Rectal smooth muscle tissue (tissue), 1 donor: ENCODE measurements around the gene PCDHB5.
A peak's percentile ranks its signal among the peaks of the same experiment; 100 is the strongest.
"Not testable (repeated sequence)": the region's sequence is repeated elsewhere in the genome, so short reads cannot be mapped to it uniquely, and the experiment has no call there.

Experiments used
- H3K27ac ChIP-seq: one replicate; pipeline ENCODE4 v1.7.0; 2013; ENCODE audit warnings: low read depth, low read length, inconsistent platforms
- H3K27me3 ChIP-seq: one replicate; pipeline ENCODE4 v1.7.0; 2013; ENCODE audit warnings: low read length; ENCODE audit not compliant: control insufficient read depth, insufficient read depth
- H3K36me3 ChIP-seq: one replicate; pipeline ENCODE4 v1.7.0; 2013; ENCODE audit warnings: low read length; ENCODE audit not compliant: control insufficient read depth, insufficient read depth
- H3K4me1 ChIP-seq: one replicate; pipeline ENCODE4 v1.7.0; 2013; ENCODE audit warnings: low read length; ENCODE audit not compliant: control insufficient read depth, insufficient read depth
- H3K4me3 ChIP-seq: one replicate; pipeline ENCODE4 v1.7.0; 2013; ENCODE audit warnings: low read length
- H3K9ac ChIP-seq: one replicate; pipeline ENCODE4 v1.7.0; 2013; ENCODE audit warnings: low read length

PCDHB5 gene

DNA sequence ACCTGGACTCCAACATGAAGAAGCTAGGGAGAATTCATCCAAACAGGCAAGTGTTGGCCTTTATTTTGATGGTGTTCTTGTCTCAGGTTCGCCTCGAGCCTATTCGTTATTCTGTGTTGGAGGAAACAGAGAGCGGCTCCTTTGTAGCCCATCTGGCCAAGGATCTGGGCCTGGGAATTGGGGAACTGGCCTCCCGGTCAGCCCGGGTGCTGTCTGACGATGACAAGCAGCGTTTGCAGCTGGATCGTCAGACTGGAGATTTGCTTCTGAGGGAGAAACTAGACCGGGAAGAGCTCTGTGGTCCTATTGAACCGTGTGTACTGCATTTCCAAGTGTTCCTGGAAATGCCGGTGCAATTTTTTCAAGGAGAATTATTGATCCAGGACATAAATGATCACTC, 13.0 kb upstream of the PCDHB5 start:
- Histone ChIP-seq H3K27ac (no peak overlapping the region), H3K4me3 (peak overlapping the region; percentile 35), H3K4me1 (no peaks in the 10 kb centered on the region), H3K27me3 (no peaks in the 10 kb centered on the region), H3K36me3 (no peaks in the 10 kb centered on the region), H3K9ac (no peak overlapping the region)

DNA sequence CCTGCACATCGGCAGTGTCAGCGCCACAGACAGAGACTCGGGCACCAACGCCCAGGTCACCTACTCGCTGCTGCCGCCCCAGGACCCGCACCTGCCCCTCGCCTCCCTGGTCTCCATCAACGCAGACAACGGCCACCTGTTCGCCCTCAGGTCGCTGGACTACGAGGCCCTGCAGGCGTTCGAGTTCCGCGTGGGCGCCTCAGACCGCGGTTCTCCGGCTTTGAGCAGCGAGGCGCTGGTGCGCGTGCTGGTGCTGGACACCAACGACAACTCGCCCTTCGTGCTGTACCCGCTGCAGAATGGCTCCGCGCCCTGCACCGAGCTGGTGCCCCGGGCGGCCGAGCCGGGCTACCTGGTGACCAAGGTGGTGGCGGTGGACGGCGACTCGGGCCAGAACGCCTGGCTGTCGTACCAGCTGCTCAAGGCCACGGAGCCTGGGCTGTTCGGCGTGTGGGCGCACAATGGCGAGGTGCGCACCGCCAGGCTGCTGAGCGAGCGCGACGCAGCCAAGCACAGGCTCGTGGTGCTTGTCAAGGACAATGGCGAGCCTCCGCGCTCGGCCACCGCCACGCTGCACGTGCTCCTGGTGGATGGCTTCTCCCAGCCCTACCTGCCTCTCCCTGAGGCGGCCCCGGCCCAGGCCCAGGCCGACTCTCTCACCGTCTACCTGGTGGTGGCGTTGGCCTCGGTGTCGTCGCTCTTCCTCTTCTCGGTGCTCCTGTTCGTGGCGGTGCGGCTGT, 11.4 kb upstream of the PCDHB5 start:
- not testable (repeated sequence) for H3K9ac ChIP-seq, H3K36me3 ChIP-seq, H3K4me1 ChIP-seq, H3K4me3 ChIP-seq, H3K27me3 ChIP-seq, H3K27ac ChIP-seq

DNA sequence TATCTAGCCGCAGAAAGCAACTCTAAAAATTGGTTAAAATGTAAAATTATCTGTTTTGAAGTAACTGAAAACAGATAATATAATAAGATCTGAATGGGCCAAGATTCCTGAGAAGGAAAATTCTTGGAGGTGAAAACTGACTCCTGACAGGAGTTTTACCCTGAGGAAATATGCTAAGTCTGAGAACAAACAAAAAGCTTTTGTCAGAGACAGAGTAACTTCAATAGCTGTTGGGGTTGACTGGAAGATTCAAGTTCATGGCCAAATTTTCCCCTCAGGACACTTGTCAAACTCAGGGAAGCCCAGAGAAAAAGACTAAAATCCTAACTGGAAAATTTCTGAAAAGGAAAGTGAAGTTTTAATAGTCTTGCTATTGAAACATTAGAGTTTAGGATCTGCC, 7.7 kb upstream of the PCDHB5 start:
- Histone ChIP-seq H3K9ac (no peak overlapping the region), H3K36me3 (no peaks in the 10 kb centered on the region), H3K27me3 (no peaks in the 10 kb centered on the region), H3K27ac (no peak overlapping the region), H3K4me3 (no peak overlapping the region), H3K4me1 (no peaks in the 10 kb centered on the region)

DNA sequence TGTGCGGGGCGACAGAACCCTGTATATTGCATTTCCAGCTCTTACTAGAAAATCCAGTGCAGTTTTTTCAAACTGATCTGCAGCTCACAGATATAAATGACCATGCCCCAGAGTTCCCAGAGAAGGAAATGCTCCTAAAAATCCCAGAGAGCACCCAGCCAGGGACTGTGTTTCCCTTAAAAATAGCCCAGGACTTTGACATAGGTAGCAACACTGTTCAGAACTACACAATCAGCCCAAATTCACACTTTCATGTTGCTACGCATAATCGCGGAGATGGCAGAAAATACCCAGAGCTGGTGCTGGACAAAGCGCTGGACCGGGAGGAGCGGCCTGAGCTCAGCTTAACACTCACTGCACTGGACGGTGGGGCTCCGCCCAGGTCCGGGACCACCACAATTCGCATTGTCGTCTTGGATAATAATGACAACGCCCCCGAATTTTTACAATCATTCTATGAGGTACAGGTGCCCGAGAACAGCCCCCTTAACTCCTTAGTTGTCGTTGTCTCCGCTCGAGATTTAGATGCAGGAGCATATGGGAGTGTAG, 786 bp downstream of the PCDHB5 start:
- Histone ChIP-seq H3K4me1 (no peaks in the 10 kb centered on the region), H3K27me3 (no peaks in the 10 kb centered on the region), H3K27ac (no peak overlapping the region), H3K36me3 (no peaks in the 10 kb centered on the region), H3K4me3 (peak overlapping the region; percentile 10), H3K9ac (no peak overlapping the region)

DNA sequence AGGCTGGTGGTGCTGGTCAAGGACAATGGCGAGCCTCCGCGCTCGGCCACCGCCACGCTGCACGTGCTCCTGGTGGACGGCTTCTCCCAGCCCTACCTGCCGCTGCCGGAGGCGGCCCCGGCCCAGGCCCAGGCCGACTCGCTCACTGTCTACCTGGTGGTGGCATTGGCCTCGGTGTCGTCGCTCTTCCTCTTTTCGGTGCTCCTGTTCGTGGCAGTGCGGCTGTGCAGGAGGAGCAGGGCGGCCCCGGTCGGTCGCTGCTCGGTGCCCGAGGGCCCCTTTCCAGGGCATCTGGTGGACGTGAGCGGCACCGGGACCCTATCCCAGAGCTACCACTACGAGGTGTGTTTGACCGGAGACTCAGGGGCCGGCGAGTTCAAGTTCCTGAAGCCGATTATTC, 2.3 kb downstream of the PCDHB5 start:
- H3K27ac ChIP-seq, H3K36me3 ChIP-seq, H3K9ac ChIP-seq, H3K27me3 ChIP-seq, H3K4me3 ChIP-seq, H3K4me1 ChIP-seq: not testable (repeated sequence)

DNA sequence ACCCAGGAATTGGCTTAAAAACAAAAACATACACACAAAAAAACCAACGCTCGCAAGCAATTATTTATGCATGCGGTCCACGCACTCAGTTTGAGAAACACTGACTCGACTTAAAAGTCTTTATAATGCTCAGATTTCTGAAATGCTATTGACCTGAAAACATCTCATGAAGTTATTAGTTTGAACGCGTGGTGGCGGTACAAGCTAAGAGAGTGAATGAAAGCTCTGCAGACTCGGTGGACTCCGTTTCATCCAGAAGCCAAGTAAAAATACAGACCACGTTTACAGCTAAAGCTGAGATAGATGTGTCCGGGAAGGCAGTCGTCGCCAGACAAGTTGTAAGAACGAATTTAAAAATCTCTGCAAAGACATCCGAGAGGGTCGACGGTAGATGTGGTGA, 14.8 kb downstream of the PCDHB5 start, which contains the start of gene PCDHB6:
Gene PCDHB6, plus strand, starts transcription at position 246 of the 400 bp plus-strand sequence. CDS start 201 bp downstream, outside the sequence.
- H3K4me1 ChIP-seq: no peaks in the 10 kb centered on the region
- H3K36me3 ChIP-seq: no peaks in the 10 kb centered on the region
- no peak within 1 kb of the TSS for H3K9ac ChIP-seq
- no peak within 1 kb of the TSS for H3K27ac ChIP-seq
- no peaks in the 10 kb centered on the region for H3K27me3 ChIP-seq
- H3K4me3 ChIP-seq: no peak within 1 kb of the TSS

DNA sequence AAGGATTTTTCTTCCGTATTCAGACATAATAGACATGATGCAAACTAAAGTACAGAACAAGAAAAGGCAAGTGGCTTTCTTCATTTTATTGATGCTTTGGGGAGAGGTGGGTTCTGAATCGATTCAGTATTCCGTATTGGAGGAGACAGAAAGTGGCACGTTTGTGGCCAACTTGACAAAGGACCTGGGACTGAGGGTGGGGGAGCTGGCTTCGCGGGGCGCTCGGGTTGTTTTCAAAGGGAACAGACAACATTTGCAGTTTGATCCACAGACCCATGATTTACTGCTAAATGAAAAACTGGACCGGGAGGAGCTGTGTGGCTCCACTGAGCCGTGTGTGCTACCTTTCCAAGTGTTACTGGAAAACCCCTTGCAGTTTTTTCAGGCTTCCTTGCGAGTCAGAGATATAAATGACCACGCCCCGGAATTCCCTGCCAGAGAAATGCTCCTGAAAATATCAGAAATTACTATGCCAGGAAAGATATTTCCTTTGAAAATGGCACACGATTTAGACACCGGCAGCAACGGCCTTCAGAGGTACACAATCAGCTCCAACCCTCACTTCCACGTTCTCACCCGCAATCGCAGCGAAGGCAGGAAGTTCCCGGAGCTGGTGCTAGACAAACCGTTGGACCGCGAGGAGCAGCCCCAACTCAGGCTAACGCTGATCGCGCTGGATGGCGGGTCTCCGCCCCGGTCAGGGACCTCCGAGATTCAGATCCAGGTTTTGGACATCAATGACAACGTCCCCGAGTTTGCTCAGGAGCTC, 15.4 kb downstream of the PCDHB5 start:
- no peaks in the 10 kb centered on the region for H3K27me3 ChIP-seq
- H3K36me3 ChIP-seq: no peaks in the 10 kb centered on the region
- no peaks in the 10 kb centered on the region for H3K4me1 ChIP-seq
- no peak overlapping the region for H3K9ac ChIP-seq
- no peak overlapping the region for H3K27ac ChIP-seq
- H3K4me3 ChIP-seq: no peak overlapping the region

DNA sequence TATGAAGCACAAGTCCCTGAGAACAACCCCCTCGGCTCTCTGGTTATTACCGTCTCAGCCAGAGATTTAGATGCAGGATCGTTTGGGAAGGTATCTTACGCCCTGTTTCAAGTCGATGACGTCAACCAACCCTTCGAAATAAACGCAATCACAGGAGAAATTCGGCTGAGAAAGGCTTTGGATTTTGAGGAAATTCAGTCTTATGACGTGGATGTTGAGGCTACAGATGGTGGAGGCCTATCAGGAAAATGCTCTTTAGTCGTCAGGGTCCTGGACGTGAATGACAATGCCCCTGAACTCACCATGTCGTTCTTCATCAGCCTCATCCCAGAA, 16.0 kb downstream of the PCDHB5 start:
- no peaks in the 10 kb centered on the region for H3K4me1 ChIP-seq
- H3K27ac ChIP-seq: no peak overlapping the region
- no peak overlapping the region for H3K9ac ChIP-seq
- no peaks in the 10 kb centered on the region for H3K27me3 ChIP-seq
- H3K36me3 ChIP-seq: no peaks in the 10 kb centered on the region
- H3K4me3 ChIP-seq: no peak overlapping the region

DNA sequence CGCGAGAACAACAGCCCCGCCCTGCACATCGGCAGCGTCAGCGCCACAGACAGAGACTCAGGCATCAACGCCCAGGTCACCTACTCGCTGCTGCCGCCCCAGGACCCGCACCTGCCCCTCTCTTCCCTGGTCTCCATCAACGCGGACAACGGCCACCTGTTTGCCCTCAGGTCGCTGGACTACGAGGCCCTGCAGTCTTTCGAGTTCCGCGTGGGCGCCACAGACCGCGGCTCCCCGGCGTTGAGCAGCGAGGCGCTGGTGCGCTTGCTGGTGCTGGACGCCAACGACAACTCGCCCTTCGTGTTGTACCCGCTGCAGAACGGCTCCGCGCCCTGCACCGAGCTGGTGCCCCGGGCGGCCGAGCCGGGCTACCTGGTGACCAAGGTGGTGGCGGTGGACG, 16.6 kb downstream of the PCDHB5 start:
- H3K27ac ChIP-seq, H3K27me3 ChIP-seq, H3K4me3 ChIP-seq, H3K36me3 ChIP-seq, H3K9ac ChIP-seq, H3K4me1 ChIP-seq: not testable (repeated sequence)

DNA sequence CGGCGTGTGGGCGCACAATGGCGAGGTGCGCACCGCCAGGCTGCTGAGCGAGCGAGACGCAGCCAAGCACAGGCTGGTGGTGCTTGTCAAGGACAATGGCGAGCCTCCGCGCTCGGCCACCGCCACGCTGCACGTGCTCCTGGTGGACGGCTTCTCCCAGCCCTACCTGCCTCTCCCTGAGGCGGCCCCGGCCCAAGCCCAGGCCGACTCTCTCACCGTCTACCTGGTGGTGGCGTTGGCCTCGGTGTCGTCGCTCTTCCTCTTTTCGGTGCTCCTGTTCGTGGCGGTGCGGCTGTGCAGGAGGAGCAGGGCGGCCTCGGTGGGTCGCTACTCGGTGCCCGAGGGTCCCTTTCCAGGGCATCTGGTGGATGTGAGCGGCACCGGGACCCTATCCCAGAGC, 17.1 kb downstream of the PCDHB5 start:
- H3K27me3 ChIP-seq, H3K27ac ChIP-seq, H3K9ac ChIP-seq, H3K4me3 ChIP-seq, H3K36me3 ChIP-seq, H3K4me1 ChIP-seq: not testable (repeated sequence)

DNA sequence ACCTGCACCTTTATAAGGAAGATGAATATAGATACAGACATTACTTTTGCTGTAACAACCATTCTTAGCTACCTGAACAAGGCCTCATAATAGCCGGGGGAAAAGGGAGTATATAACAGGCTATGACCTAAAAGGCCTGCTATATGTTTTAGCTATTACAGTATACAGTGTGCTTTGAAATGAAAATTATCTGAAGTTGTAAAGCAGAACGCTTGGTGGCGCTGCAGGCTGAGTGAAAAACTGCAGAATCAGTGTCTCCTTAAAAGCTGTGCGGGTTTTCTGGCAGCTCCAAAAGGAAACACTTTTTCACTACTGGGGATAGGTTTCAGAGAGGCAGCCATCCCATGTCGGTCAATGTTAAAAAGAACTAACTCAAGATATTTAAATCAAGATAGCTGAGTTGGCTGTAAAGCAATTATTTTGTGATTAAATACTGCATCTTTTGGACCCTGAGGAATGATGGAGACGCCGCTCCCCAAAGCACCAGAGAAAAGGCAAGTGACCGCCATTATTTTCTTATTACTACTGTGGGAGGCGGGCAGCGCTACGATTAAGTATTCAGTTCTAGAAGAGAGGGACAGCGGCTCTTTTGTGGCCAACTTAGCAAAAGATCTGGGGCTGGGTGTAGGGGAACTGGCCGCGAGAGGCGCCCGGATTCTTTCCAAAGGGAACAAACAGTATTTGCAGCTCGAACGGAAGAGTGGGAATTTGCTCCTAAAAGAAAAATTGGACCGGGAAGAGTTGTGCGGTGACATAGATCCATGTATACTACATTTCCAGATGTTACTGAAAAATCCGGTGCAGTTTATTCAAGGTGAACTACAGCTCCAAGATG, 20.8 kb downstream of the PCDHB5 start:
- H3K27me3 ChIP-seq: no peaks in the 10 kb centered on the region
- no peaks in the 10 kb centered on the region for H3K4me1 ChIP-seq
- no peak overlapping the region for H3K4me3 ChIP-seq
- no peak overlapping the region for H3K9ac ChIP-seq
- no peak overlapping the region for H3K27ac ChIP-seq
- no peaks in the 10 kb centered on the region for H3K36me3 ChIP-seq

DNA sequence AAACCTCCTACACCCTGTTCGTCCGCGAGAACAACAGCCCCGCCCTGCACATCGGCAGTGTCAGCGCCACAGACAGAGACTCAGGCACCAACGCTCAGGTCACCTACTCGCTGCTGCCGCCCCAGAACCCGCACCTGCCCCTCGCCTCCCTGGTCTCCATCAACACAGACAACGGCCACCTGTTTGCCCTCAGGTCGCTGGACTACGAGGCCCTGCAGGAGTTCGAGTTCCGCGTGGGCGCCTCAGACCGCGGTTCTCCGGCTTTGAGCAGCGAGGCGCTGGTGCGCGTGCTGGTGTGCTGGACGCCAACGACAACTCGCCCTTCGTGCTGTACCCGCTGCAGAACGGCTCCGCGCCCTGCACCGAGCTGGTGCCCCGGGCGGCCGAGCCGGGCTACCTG, 22.4 kb downstream of the PCDHB5 start:
- not testable (repeated sequence) for H3K9ac ChIP-seq, H3K27ac ChIP-seq, H3K36me3 ChIP-seq, H3K27me3 ChIP-seq, H3K4me3 ChIP-seq, H3K4me1 ChIP-seq
